Immature natural killer cell (primary cell): ENCODE measurements around the gene PHF2. TPM values are rescaled to one million over a fixed set of nuclear protein-coding genes. Genes with fewer than 3 reads are reported as not detected.

Source experiments
- DNase-seq, 3 donors: peaks; one replicate each; pipeline ENCODE4 v3.0.0; 2022; ENCODE audit warnings: mixed read lengths in 1 of 3
- H3K27ac Mint-ChIP-seq, 6 donors: one replicate each; pipeline ENCODE4 v1.8.0; 2020; ENCODE audit warnings: mixed read lengths in 6 of 6, mild to moderate bottlenecking in 5 of 6, inconsistent platforms in 4 of 6, moderate library complexity in 3 of 6
- H3K27me3 Mint-ChIP-seq, 3 donors: one replicate each; pipeline ENCODE4 v1.8.0; 2020 to 2021; ENCODE audit warnings: low read depth in 3 of 3, mild to moderate bottlenecking in 3 of 3, mixed read lengths in 3 of 3, moderate library complexity in 3 of 3, inconsistent platforms in 1 of 3
- H3K36me3 Mint-ChIP-seq, 3 donors: one replicate each; pipeline ENCODE4 v1.8.0; 2020; ENCODE audit warnings: mixed read lengths in 3 of 3, inconsistent platforms in 2 of 3, mild to moderate bottlenecking in 2 of 3
- H3K4me1 Mint-ChIP-seq, 2 donors: one replicate each; pipeline ENCODE4 v1.8.0; 2020; ENCODE audit warnings: inconsistent platforms in 2 of 2, mild to moderate bottlenecking in 2 of 2, mixed read lengths in 2 of 2, moderate library complexity in 1 of 2
- H3K4me3 Mint-ChIP-seq, 5 donors: one replicate each; pipeline ENCODE4 v1.8.0; 2020; ENCODE audit warnings: mild to moderate bottlenecking in 5 of 5, mixed read lengths in 5 of 5, inconsistent platforms in 3 of 5, moderate library complexity in 3 of 5
- H3K9me3 Mint-ChIP-seq, 6 donors: one replicate each; pipeline ENCODE4 v1.8.0; 2020; ENCODE audit warnings: mild to moderate bottlenecking in 6 of 6, mixed read lengths in 6 of 6, inconsistent platforms in 4 of 6, moderate library complexity in 3 of 6
- polyA plus RNA-seq, 3 donors: library from polyadenylated mRNA; unstranded; fragments of 300-500 nt; fragmentation: Illumina TruSeq; gene quantifications; one replicate each; pipeline ENCODE4 v1.2.3, GENCODE V29; 2021

PHF2 gene
- polyA plus RNA-seq, 3 donors from 2014 or later, result 0.58 to 2.1 (median 0.80) TPM

- DNase-seq, result no peak
- peaks cover 0 to 3% (median 0%) of the 10 kb centered on the region in 6 donors for H3K9me3 Mint-ChIP-seq
- H3K4me3 Mint-ChIP-seq, result no peak overlapping the region
- H3K4me1 Mint-ChIP-seq, result no peaks in the 10 kb centered on the region
- peaks cover 23 to 45% (median 44%) of the 10 kb centered on the region in 3 donors for H3K36me3 Mint-ChIP-seq
- H3K27me3 Mint-ChIP-seq, result no peaks in the 10 kb centered on the region
- no peak overlapping the region for H3K27ac Mint-ChIP-seq
Observed at GRCh38 chr9:93642961-93643360, 66.6 kb downstream of the PHF2 start.

DNA sequence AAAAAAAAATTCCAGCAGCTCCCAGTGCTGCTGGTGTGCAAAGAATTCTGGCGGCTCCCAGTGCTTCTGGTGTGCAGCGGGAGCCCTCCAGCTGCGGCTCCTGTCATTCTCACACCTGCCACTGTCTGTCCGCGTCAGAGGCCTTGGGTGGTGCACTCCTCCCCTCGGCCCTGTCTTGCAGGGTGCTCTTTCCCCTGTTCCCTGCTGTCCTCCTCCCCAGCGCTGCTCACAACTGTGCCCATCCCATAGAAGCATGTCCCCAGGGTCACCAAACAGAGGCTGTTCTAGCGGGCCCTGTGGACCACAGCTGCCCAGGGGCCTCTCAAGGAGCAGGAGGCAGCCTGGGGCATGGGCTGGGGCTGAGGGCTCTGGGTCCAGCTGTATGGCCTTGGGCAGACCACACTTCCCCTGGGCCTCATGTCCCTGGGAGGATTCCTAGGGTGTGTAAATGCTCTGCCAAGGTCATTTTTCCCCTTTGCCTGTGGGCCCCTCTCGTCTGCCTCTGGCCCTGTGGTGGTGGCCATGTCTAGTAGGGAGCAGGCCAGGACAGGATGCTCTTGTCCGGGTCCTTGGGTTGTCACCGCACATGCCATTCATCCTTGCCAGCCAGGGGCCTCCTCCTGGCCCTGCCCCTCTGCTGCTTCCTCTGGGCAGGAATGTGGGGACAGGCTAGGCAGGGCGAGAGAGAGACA, 68.2 kb downstream of the PHF2 start:
- no peak for DNase-seq
- Mint-ChIP-seq H3K27me3 (no peaks in the 10 kb centered on the region), H3K27ac (no peak overlapping the region), H3K4me3 (no peak overlapping the region), H3K4me1 (no peaks in the 10 kb centered on the region), H3K9me3 (no peaks in the 10 kb centered on the region), H3K36me3 (peaks cover 17 to 36% (median 36%) of the 10 kb centered on the region in 3 donors)

DNA sequence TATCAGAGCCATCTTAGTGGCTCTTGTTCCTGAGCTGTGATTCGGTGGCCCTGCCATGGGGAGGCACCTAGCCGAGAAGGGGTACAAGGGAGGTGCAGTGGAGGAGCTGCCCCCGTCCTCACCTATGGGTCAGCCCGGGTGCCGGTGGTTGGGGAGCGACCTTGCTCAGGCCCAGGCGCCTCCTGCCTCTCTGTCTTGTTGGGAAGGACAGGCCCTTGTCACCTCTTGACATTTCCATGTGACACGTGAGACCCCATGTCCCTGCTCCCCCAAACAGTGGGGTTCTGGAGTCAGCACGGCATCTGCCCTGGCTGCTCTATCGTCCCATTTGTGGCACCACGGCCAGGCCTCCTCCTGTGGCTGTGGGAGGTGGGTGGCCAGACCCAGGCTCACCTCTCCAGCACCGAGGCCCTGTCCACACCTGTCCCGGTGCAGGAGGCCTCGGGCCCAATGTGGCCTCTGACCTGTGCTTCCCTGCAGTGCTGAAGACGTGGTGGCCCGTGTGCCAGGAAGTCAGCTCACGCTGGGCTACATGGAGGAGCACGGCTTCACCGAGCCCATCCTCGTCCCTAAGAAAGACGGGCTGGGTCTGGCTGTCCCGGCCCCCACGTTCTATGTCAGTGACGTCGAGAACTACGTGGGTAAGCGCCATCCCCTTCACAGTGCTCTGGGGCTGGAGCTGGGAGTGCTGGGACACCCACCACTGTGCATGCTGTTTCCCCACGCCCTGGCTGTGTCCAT, 68.9 kb downstream of the PHF2 start:
- no peak for DNase-seq
- no peaks in the 10 kb centered on the region for H3K27me3 Mint-ChIP-seq
- H3K36me3 Mint-ChIP-seq, result peaks cover 15 to 30% (median 29%) of the 10 kb centered on the region in 3 donors
- no peaks in the 10 kb centered on the region for H3K9me3 Mint-ChIP-seq
- no peak overlapping the region for H3K4me3 Mint-ChIP-seq
- no peaks in the 10 kb centered on the region for H3K4me1 Mint-ChIP-seq
- H3K27ac Mint-ChIP-seq, result no peak overlapping the region

- Mint-ChIP-seq H3K27ac (no peak overlapping the region), H3K36me3 (peaks cover 8 to 24% (median 22%) of the 10 kb centered on the region in 3 donors), H3K27me3 (no peaks in the 10 kb centered on the region), H3K4me1 (no peaks in the 10 kb centered on the region), H3K9me3 (no peaks in the 10 kb centered on the region), H3K4me3 (no peak overlapping the region)
- no peak for DNase-seq
Observed at GRCh38 chr9:93645921-93646639, 69.7 kb downstream of the PHF2 start.

DNA sequence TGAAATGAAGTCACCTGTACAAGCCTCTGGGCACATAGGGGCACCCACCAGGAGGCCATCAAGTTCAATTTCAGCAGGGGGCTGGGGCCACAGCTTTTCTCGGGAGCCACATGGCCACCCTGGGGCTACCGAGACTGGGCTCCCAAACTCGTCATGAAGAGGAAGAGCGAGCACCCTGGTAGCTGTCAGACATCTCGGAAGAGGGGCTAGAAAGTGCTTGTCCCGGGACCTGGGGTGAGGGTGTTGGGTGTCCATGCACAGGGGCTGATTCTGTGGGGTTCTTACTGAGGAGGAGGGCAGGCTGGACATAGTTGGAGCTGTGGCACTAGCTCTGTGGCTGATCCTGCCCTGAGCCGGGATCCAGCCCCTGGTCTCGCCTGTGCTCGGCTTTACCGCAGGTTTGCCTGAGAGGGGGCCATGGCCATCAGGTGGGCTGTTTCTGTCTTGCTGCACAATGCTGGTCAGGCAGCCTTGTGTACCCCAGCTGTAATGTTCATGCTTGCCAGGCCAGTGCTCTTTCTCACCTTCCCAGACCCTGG, 70.3 kb downstream of the PHF2 start:
- Mint-ChIP-seq H3K27ac (no peak overlapping the region), H3K4me1 (no peaks in the 10 kb centered on the region), H3K27me3 (no peaks in the 10 kb centered on the region), H3K4me3 (no peak overlapping the region), H3K36me3 (peaks cover 9 to 26% (median 19%) of the 10 kb centered on the region in 3 donors), H3K9me3 (no peaks in the 10 kb centered on the region)
- DNase-seq, result no peak

DNA sequence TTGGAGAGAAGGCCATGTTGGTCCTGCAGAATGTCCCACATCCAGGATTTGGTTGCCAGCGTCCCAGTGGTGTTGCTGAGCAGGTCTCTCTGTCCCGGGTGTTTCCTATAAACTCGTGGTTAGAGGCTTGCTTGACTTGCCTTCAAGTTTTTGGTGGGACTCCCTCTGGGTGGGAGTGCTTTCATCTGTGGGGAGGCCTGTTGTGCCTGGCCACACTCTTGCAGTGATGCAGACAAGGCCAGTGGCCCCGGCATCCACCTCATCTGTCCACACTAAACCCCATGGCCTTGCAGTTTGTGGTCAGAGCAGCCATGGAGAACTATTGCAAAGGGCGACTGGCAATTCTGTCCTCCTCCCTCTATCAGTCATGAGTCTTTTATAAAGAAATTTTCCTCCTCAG, 71.8 kb downstream of the PHF2 start:
- Mint-ChIP-seq H3K4me3 (no peak overlapping the region), H3K9me3 (no peaks in the 10 kb centered on the region), H3K4me1 (no peaks in the 10 kb centered on the region), H3K27me3 (no peaks in the 10 kb centered on the region), H3K27ac (no peak overlapping the region), H3K36me3 (peaks cover 8 to 23% (median 9%) of the 10 kb centered on the region in 3 donors)
- no peak for DNase-seq

DNA sequence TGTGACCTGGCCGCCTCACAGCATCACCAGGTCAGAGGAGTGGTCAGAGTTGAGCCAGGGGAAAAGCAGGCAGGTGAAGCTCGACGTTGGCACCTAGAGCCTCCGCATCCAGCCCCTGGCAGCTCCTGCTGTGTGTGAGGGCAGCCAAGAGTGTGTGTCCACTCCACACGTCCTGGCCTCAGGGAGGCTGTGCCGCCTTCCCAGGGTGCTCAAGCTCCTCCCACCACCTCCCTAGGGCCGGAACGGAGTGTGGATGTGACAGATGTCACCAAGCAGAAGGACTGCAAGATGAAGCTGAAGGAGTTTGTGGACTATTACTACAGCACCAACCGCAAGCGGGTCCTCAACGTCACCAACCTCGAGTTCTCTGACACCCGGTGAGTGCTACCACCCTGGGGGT, 72.5 kb downstream of the PHF2 start:
- no peak for DNase-seq
- H3K27me3 Mint-ChIP-seq, result no peaks in the 10 kb centered on the region
- H3K4me3 Mint-ChIP-seq, result no peak overlapping the region
- H3K27ac Mint-ChIP-seq, result no peak overlapping the region
- peaks cover 3 to 21% (median 8%) of the 10 kb centered on the region in 3 donors for H3K36me3 Mint-ChIP-seq
- no peaks in the 10 kb centered on the region for H3K9me3 Mint-ChIP-seq
- H3K4me1 Mint-ChIP-seq, result no peaks in the 10 kb centered on the region

DNA sequence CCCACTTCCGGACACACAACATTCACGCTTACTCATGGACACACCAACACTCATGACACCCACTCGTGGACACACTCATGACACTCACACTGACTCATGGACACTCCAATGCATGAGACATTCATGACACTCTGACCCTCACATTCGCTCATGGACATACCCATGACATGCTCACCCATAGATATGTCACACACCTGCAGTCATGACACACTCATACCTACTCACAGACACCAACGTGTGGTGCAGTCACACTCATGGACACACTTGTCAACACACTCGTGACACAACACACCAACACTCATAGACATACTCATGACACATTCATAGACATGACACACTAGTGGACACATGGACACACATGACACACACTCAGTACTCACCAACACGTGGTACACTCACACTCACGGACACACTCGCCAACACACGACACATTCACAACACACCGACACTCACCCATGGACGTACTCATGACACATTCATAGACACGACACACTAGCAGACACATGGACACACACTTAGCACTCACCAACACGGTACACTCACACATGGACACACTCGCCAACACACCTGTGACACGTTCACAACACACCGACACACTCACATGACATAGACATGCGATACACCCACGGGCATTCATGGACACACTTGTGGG, 73.4 kb downstream of the PHF2 start:
- Mint-ChIP-seq H3K36me3 (peaks cover 0 to 22% (median 8%) of the 10 kb centered on the region in 3 donors), H3K4me1 (no peaks in the 10 kb centered on the region), H3K27me3 (no peaks in the 10 kb centered on the region), H3K9me3 (no peaks in the 10 kb centered on the region), H3K27ac (no peak overlapping the region), H3K4me3 (no peak overlapping the region)
- no peak for DNase-seq

DNA sequence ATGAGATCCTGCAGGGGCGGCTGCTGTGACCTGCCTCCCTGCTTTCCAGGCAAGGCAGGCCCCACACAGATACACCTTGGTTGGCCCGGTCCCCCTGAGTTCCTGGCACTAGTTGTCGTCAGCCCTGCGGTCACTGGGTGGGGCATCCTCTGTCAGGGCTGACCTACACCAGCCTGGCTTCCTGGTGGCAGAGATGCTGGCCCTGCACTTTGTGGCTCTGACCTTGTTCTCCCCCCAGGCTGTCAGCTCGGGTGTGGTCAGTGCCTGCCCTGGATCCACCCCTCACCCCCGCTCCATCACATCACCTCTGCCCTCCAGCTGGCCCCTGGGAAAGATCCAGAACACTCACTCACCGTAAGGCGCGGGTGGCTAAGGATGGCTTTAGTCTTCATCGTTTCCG, 74.1 kb downstream of the PHF2 start:
- no peak overlapping the region for H3K4me3 Mint-ChIP-seq
- no peaks in the 10 kb centered on the region for H3K27me3 Mint-ChIP-seq
- peaks cover 0 to 25% (median 8%) of the 10 kb centered on the region in 3 donors for H3K36me3 Mint-ChIP-seq
- H3K27ac Mint-ChIP-seq, result no peak overlapping the region
- no peaks in the 10 kb centered on the region for H3K9me3 Mint-ChIP-seq
- DNase-seq, result no peak
- no peaks in the 10 kb centered on the region for H3K4me1 Mint-ChIP-seq

GRCh38 chr9:93651521-93651950, 75.2 kb downstream of the PHF2 start:
- DNase-seq, result no peak
- H3K4me1 Mint-ChIP-seq, result no peaks in the 10 kb centered on the region
- no peak overlapping the region for H3K4me3 Mint-ChIP-seq
- H3K27ac Mint-ChIP-seq, result peak overlapping the region in 1 of 6 donors; percentile 65
- peaks cover 0 to 25% (median 8%) of the 10 kb centered on the region in 3 donors for H3K36me3 Mint-ChIP-seq
- no peaks in the 10 kb centered on the region for H3K27me3 Mint-ChIP-seq
- H3K9me3 Mint-ChIP-seq, result no peaks in the 10 kb centered on the region

- Mint-ChIP-seq H3K27me3 (no peaks in the 10 kb centered on the region), H3K36me3 (peaks cover 0 to 25% (median 8%) of the 10 kb centered on the region in 3 donors), H3K9me3 (no peaks in the 10 kb centered on the region), H3K4me1 (no peaks in the 10 kb centered on the region), H3K4me3 (no peak overlapping the region), H3K27ac (no peak overlapping the region)
- no peak for DNase-seq
Observed at GRCh38 chr9:93652604-93653592, 76.5 kb downstream of the PHF2 start.

DNA sequence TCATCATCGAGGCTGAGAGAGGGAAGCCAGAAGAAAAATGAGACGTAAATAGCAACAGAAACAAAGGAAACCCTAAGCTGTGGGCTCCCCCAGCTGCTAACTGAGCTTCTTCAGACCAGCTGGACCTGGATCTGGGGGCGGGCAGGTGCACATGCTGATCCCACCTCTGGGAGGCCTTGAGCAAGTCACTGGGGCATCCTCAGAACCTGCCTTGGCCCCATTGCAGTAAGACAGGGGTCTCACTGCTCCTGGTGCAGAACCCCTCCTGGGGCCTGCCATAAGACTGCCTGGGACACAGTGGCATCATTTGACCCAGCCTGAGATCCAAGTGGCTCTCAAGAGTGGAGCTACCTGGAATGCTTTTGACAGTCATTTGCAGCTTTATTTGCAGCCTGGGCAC, 77.4 kb downstream of the PHF2 start:
- DNase-seq, result no peak
- Mint-ChIP-seq H3K4me1 (no peaks in the 10 kb centered on the region), H3K27ac (no peak overlapping the region), H3K9me3 (no peaks in the 10 kb centered on the region), H3K36me3 (peaks cover 0 to 19% (median 8%) of the 10 kb centered on the region in 3 donors), H3K27me3 (no peaks in the 10 kb centered on the region), H3K4me3 (no peak overlapping the region)
